Sigmoid colon (tissue), 7 donors: ENCODE data around the gene OTUD4. TPM values are rescaled to one million over a fixed set of nuclear protein-coding genes. Genes with fewer than 3 reads are reported as not detected.

Experiments used
- DNase-seq: peaks from one replicate; pipeline ENCODE4 v3.0.0-alpha.2; 2019
- H3K27ac ChIP-seq, 4 donors: fragments of 200-600 bp; sonication (generic); one replicate each; pipeline ENCODE4 v1.5.1; 2016 to 2019; ENCODE audit warnings: mild to moderate bottlenecking in 1 of 4
- H3K27me3 ChIP-seq, 3 donors: fragments of 200-600 bp; sonication (generic); one replicate each; pipeline ENCODE4 v1.5.1; 2019; ENCODE audit warnings: mild to moderate bottlenecking in 1 of 3
- H3K36me3 ChIP-seq, 4 donors: fragments of 200-600 bp; sonication (generic); one replicate each; pipeline ENCODE4 v1.5.1; 2016 to 2019
- H3K4me1 ChIP-seq, 4 donors: fragments of 200-600 bp; sonication (generic); one replicate each; pipeline ENCODE4 v1.5.1; 2017 to 2019
- H3K4me3 ChIP-seq, 4 donors: fragments of 200-600 bp; sonication (generic); one replicate each; pipeline ENCODE4 v1.5.1; 2017 to 2019; ENCODE audit warnings: mild to moderate bottlenecking in 2 of 4, moderate library complexity in 1 of 4
- H3K9me3 ChIP-seq, 4 donors: fragments of 200-600 bp in 3 of 4; sonication (generic) in 3 of 4; one replicate each; pipeline versions ENCODE4 v1.5.1 to v1.6.1; 2013 to 2019
- CTCF ChIP-seq, 4 experiments: fragments of 450-650 bp in 3 of 4; fragments of 200-600 bp in 1 of 4; IDR thresholded peaks; one replicate each; pipeline ENCODE4 v1.5.1; 2016 to 2019; ENCODE audit warnings: antibody characterized with exemption in 4 of 4, mild to moderate bottlenecking in 3 of 4, moderate library complexity in 2 of 4
- EP300 ChIP-seq, 4 donors: sonication (generic); formaldehyde crosslinking; IDR thresholded peaks; one replicate each; pipeline ENCODE4 v1.6.1; 2017; ENCODE audit warnings: antibody characterized with exemption in 4 of 4
- POLR2A ChIP-seq, 2 donors: fragments of 450-650 bp; IDR thresholded peaks; one replicate each; pipeline ENCODE4 v1.6.1; 2016; ENCODE audit warnings: antibody characterized with exemption in 2 of 2, mild to moderate bottlenecking in 2 of 2, moderate library complexity in 2 of 2
- POLR2AphosphoS5 ChIP-seq, 4 donors: sonication (generic); formaldehyde crosslinking; IDR thresholded peaks; one replicate each; pipeline ENCODE4 v1.6.1; 2017; ENCODE audit warnings: antibody characterized with exemption in 4 of 4
- WGBS, 2 donors: extraction: QIAGEN DNeasy Blood & Tissue Kit; methylation state at CpG; one replicate each; pipeline ENCODE4 v1.1.7; 2013; 5-methylcytosine and 5-hydroxymethylcytosine counted together
- intact Hi-C: fragments of 100-400 bp; cut with DNase I; formaldehyde crosslinking; loops from one replicate; pipeline ENCODE4 v1.15.1; 2023
- polyA plus RNA-seq, 3 donors: library from polyadenylated mRNA; stranded (reverse); fragments of 200-250 nt; gene quantifications; one replicate each; pipeline ENCODE4 v1.2.3, GENCODE V29; 2013
- small RNA-seq, 3 donors: library from RNA; depleted of rRNA; stranded (forward); fragments of <200 nt; gene quantifications; one replicate each; pipeline ENCODE3, GENCODE V24; 2016
- total RNA-seq, 4 donors: library from RNA; depleted of rRNA; stranded (reverse); fragments of >200 nt; gene quantifications; one replicate each; pipeline ENCODE4 v1.1.0, GENCODE V29; 2016
- donor health status: healthy with polysubstance abuse.
- donor health status: Bipolar disorder and iron deficiency.
- donor health status: healthy.

OTUD4 gene
- total and polyA plus RNA-seq, 7 donors = 7.2 to 31.7 (median 27.7) TPM

GRCh38 chr4:145097331-145097820 lies 83.0 kb downstream of the OTUD4 start:
- Histone ChIP-seq H3K27me3 (no peaks in the 10 kb centered on the region), H3K36me3 (peaks cover 0 to 35% (median 20%) of the 10 kb centered on the region in 4 donors), H3K4me3 (peak overlapping the region; percentile 69 to 85 (median 78)), H3K27ac (peak overlapping the region; percentile 86 to 94 (median 92)), H3K4me1 (peaks cover 0 to 48% (median 38%) of the 10 kb centered on the region in 4 donors), H3K9me3 (no peaks in the 10 kb centered on the region)
- intact Hi-C loops = loop anchor here (10.0 kb wide), 3 partner anchors 517 to 1077 kb away; partner anchors contain the start of genes LSM6 and MMAA
- 3 to 9% methylated on average over 10 of the region's 10 CpGs for WGBS, 2 donors
- no peak for TF ChIP-seq EP300 (IDR thresholded peaks at IDR 0.05)
- no peak for DNase-seq

- Histone ChIP-seq H3K9me3 (no peaks in the 10 kb centered on the region), H3K36me3 (peaks cover 0 to 64% (median 25%) of the 10 kb centered on the region in 4 donors), H3K27me3 (no peaks in the 10 kb centered on the region), H3K4me3 (no peak overlapping the region), H3K4me1 (peaks cover 0 to 15% (median 14%) of the 10 kb centered on the region in 4 donors), H3K27ac (no peak overlapping the region)
- 97 to 99% methylated on average over 2 of the region's 2 CpGs for WGBS, 2 donors
- no peak for TF ChIP-seq POLR2A (IDR thresholded peaks at IDR 0.05)
- TF ChIP-seq CTCF (IDR thresholded peaks at IDR 0.05) = no peak
- TF ChIP-seq POLR2AphosphoS5 (IDR thresholded peaks at IDR 0.05) = no peak
- no peak for TF ChIP-seq EP300 (IDR thresholded peaks at IDR 0.05)
- DNase-seq = no peak
- intact Hi-C loops = loop anchor here (10.0 kb wide), 3 partner anchors 521 to 1081 kb away; partner anchors contain the start of genes LSM6 and MMAA
Observed at GRCh38 chr4:145093638-145094037, 86.8 kb downstream of the OTUD4 start.

- intact Hi-C loops = loop anchor here (10.0 kb wide), 3 partner anchors 524 to 1084 kb away; partner anchors contain the start of genes LSM6 and MMAA
- Histone ChIP-seq H3K4me3 (no peak overlapping the region), H3K36me3 (peaks cover 3 to 69% (median 29%) of the 10 kb centered on the region in 4 donors), H3K4me1 (no peaks in the 10 kb centered on the region), H3K27me3 (no peaks in the 10 kb centered on the region), H3K27ac (no peak overlapping the region), H3K9me3 (no peaks in the 10 kb centered on the region)
- TF ChIP-seq POLR2AphosphoS5 (IDR thresholded peaks at IDR 0.05) = no peak
- TF ChIP-seq POLR2A (IDR thresholded peaks at IDR 0.05) = no peak
- no peak for TF ChIP-seq CTCF (IDR thresholded peaks at IDR 0.05)
- TF ChIP-seq EP300 (IDR thresholded peaks at IDR 0.05) = no peak
- no peak for DNase-seq
- WGBS, 2 donors = 90 to 96% methylated on average over 1 of the region's 1 CpG
Observed at GRCh38 chr4:145090380-145090779, 90.0 kb downstream of the OTUD4 start.

GRCh38 chr4:145083891-145084605 lies 96.3 kb downstream of the OTUD4 start:
- H3K9me3 ChIP-seq = no peaks in the 10 kb centered on the region
- DNase-seq = no peak
- WGBS, 2 donors = 97 to 98% methylated on average over 1 of the region's 1 CpG
- no peak overlapping the region for H3K4me3 ChIP-seq
- no peaks in the 10 kb centered on the region for H3K27me3 ChIP-seq
- no peaks in the 10 kb centered on the region for H3K4me1 ChIP-seq
- TF ChIP-seq EP300 (IDR thresholded peaks at IDR 0.05) (no peak), POLR2A (IDR thresholded peaks at IDR 0.05) (no peak), POLR2AphosphoS5 (IDR thresholded peaks at IDR 0.05) (no peak), CTCF (IDR thresholded peaks at IDR 0.05) (no peak)
- no peak overlapping the region for H3K27ac ChIP-seq
- H3K36me3 ChIP-seq = peaks cover 0 to 40% (median 6%) of the 10 kb centered on the region in 4 donors
- intact Hi-C loops = no loop called here

Small RNA genes within 50 kb of the gene (small RNA-seq; reads per million reads assigned to genes)
- 0 reads per million in 3 donors for gene RF00019

Other genes with a start within 250 kb of the OTUD4 start
- gene ANAPC10, start 82.4 kb downstream of the OTUD4 start, total RNA-seq = 10 to 100 TPM; 16.3 to 31.4 (median 22.9) TPM
- gene ANAPC10, start 82.4 kb downstream of the OTUD4 start, polyA plus RNA-seq = 10 to 100 TPM; 11.3 to 18.0 (median 13.9) TPM
- gene ABCE1, start 82.3 kb downstream of the OTUD4 start, total RNA-seq = 10 to 100 TPM; 41.4 to 58.2 (median 50.4) TPM
- 10 to 100 TPM in 2 of 3 donors, 1 to 10 TPM in 1; 9.0 to 25.9 (median 19.7) TPM for gene ABCE1, start 82.3 kb downstream of the OTUD4 start, polyA plus RNA-seq